Measurements from ENCODE around the gene LRTM1. TPM values are rescaled to one million over a fixed set of nuclear protein-coding genes. Genes with fewer than 3 reads are reported as not detected.

Gene LRTM1
- total RNA-seq, 1 donor from 2014 or later: 0.77 TPM

- Mint-ChIP-seq H3K9me3 (no peaks in the 10 kb centered on the region), H3K4me3 (peak overlapping the region; percentile 72), H3K36me3 (peaks cover 8% of the 10 kb centered on the region), H3K27me3 (no peaks in the 10 kb centered on the region), H3K4me1 (ENCODE audit: unreplicated experiment) (peaks cover 26% of the 10 kb centered on the region), H3K27ac (peak overlapping the region; percentile 98)
- TF ChIP-seq, protein P1, sequence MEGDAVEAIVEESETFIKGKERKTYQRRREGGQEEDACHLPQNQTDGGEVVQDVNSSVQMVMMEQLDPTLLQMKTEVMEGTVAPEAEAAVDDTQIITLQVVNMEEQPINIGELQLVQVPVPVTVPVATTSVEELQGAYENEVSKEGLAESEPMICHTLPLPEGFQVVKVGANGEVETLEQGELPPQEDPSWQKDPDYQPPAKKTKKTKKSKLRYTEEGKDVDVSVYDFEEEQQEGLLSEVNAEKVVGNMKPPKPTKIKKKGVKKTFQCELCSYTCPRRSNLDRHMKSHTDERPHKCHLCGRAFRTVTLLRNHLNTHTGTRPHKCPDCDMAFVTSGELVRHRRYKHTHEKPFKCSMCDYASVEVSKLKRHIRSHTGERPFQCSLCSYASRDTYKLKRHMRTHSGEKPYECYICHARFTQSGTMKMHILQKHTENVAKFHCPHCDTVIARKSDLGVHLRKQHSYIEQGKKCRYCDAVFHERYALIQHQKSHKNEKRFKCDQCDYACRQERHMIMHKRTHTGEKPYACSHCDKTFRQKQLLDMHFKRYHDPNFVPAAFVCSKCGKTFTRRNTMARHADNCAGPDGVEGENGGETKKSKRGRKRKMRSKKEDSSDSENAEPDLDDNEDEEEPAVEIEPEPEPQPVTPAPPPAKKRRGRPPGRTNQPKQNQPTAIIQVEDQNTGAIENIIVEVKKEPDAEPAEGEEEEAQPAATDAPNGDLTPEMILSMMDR (conservative IDR thresholded peaks at IDR 0.05): no peak
- DNase-seq (ENCODE audit: extremely low spot score, unreplicated experiment): no peak
Observed at GRCh38 chr3:54892168-54892567, 35.7 kb downstream of the LRTM1 start.

DNA sequence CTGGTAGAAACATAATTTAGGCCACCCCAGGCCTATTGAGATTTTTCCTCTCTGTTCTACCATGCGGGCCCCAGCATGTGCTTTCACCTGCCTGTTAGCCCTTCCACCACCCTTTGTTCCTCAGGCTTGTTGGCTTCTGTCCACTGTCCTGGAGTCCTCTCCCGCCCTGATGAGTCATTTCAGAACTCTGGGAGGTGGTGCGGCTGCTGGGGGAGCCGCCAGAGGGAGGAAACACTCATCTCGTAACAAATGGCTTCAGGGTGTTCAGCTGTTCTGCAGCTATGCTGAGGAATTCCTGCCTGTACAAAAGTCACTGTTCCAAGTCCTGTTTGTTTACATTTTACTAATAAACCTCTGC lies 36.3 kb downstream of the LRTM1 start:
- TF ChIP-seq, protein P1 (conservative IDR thresholded peaks at IDR 0.05): peak; percentile 57
- Mint-ChIP-seq H3K9me3 (no peaks in the 10 kb centered on the region), H3K27me3 (no peaks in the 10 kb centered on the region), H3K27ac (peak overlapping the region; percentile 98), H3K4me3 (peak overlapping the region; percentile 72), H3K36me3 (peaks cover 8% of the 10 kb centered on the region), H3K4me1 (ENCODE audit: unreplicated experiment) (peaks cover 26% of the 10 kb centered on the region)
- DNase-seq (ENCODE audit: extremely low spot score, unreplicated experiment): peak; percentile 73

GRCh38 chr3:54889731-54890130 lies 38.1 kb downstream of the LRTM1 start:
- no peak overlapping the region for H3K4me3 Mint-ChIP-seq
- H3K27ac Mint-ChIP-seq: no peak overlapping the region
- H3K4me1 Mint-ChIP-seq (ENCODE audit: unreplicated experiment): peaks cover 26% of the 10 kb centered on the region
- TF ChIP-seq, protein P1 (conservative IDR thresholded peaks at IDR 0.05): no peak
- H3K27me3 Mint-ChIP-seq: no peaks in the 10 kb centered on the region
- H3K36me3 Mint-ChIP-seq: peaks cover 8% of the 10 kb centered on the region
- H3K9me3 Mint-ChIP-seq: no peaks in the 10 kb centered on the region
- DNase-seq (ENCODE audit: extremely low spot score, unreplicated experiment): no peak

DNA sequence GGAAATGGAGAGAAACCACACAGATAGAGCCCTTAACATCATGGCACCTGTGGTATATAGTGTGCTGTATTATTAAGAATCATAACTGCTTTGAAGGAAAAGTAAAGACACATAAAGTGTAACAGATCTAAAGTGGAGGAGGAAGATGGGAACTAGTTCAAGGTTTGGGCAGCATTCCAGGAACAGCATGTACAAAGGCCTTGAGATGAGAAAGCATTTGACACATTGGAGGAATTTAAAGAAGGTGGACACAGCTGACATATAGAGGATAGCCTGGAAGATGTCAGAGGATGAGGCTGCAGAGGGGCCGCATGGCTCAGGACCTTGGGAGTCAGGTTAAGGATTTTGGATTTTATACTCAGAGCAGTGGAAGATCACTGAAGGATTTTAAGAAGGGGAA lies 39.0 kb downstream of the LRTM1 start:
- Mint-ChIP-seq H3K9me3 (no peaks in the 10 kb centered on the region), H3K36me3 (peaks cover 8% of the 10 kb centered on the region), H3K27ac (no peak overlapping the region), H3K27me3 (no peaks in the 10 kb centered on the region), H3K4me1 (ENCODE audit: unreplicated experiment) (peaks cover 26% of the 10 kb centered on the region), H3K4me3 (no peak overlapping the region)
- no peak for DNase-seq (ENCODE audit: extremely low spot score, unreplicated experiment)
- TF ChIP-seq, protein P1 (conservative IDR thresholded peaks at IDR 0.05): no peak

- Mint-ChIP-seq H3K4me3 (no peak overlapping the region), H3K27me3 (no peaks in the 10 kb centered on the region), H3K4me1 (ENCODE audit: unreplicated experiment) (peaks cover 26% of the 10 kb centered on the region), H3K27ac (no peak overlapping the region), H3K36me3 (peaks cover 8% of the 10 kb centered on the region), H3K9me3 (no peaks in the 10 kb centered on the region)
- TF ChIP-seq, protein P1 (conservative IDR thresholded peaks at IDR 0.05): no peak
- DNase-seq (ENCODE audit: extremely low spot score, unreplicated experiment): no peak
Observed at GRCh38 chr3:54888162-54888561, 39.7 kb downstream of the LRTM1 start.

Data from type B pancreatic cell (in vitro differentiated cells).